K562 (cell line): ENCODE measurements around the gene CNPY4. TPM values are rescaled to one million over a fixed set of nuclear protein-coding genes. Genes with fewer than 3 reads are reported as not detected.

Source experiments
- CREB1 ChIP-seq, 2 experiments: sonication (generic) in 1 of 2; formaldehyde crosslinking in 1 of 2; IDR thresholded peaks; 2 replicates each; pipeline versions ENCODE4 v1.6.1 to v1.8.0; 2012 to 2022; ENCODE audit warnings: inconsistent platforms in 1 of 2, mild to moderate bottlenecking in 1 of 2, missing genetic modification reagents in 1 of 2, moderate library complexity in 1 of 2
- FOXP4 ChIP-seq: sonication (generic); formaldehyde crosslinking; IDR thresholded peaks from 2 replicates; pipeline ENCODE4 v1.8.0; 2022; ENCODE audit warnings: mild to moderate bottlenecking, missing genetic modification reagents, borderline replicate concordance
- GTF2F1 ChIP-seq: IDR thresholded peaks from 2 replicates; pipeline ENCODE4 v1.6.1; 2011; ENCODE audit warnings: low read depth, low read length, improper control_type of control experiment
- KDM1A ChIP-seq, 2 experiments: fragments of 450-650 bp; IDR thresholded peaks; 2 replicates each; pipeline ENCODE4 v1.6.1; 2016; ENCODE audit warnings: mild to moderate bottlenecking in 2 of 2
- KDM5B ChIP-seq: fragments of 200-600 bp; sonication (generic); IDR thresholded peaks from 2 replicates; pipeline ENCODE4 v1.6.1; 2012; ENCODE audit warnings: low read depth, mild to moderate bottlenecking, moderate library complexity, low read length, control low read depth, inconsistent platforms; ENCODE audit not compliant: insufficient replicate concordance
- MAFG ChIP-seq: fragments of 450-650 bp; conservative IDR thresholded peaks from 2 replicates; pipeline ENCODE4 v1.6.1; 2016; ENCODE audit warnings: missing genetic modification characterization, missing compliant biosample characterization
- MBD2 ChIP-seq: sonication (generic); IDR thresholded peaks from 2 replicates; pipeline ENCODE4 v1.6.1; 2016; ENCODE audit warnings: low read depth, borderline replicate concordance
- MEF2A ChIP-seq: IDR thresholded peaks from 2 replicates; pipeline ENCODE4 v1.6.1; 2011; ENCODE audit warnings: low read depth, mild to moderate bottlenecking, low read length, moderate library complexity; ENCODE audit not compliant: control insufficient read depth
- MNT ChIP-seq, 2 experiments: fragments of 450-650 bp; conservative IDR thresholded peaks; 2 replicates each; pipeline ENCODE4 v1.6.1; 2017; ENCODE audit warnings: mild to moderate bottlenecking in 2 of 2, moderate library complexity in 2 of 2
- NEUROD1 ChIP-seq: fragments of 150-350 bp; IDR thresholded peaks from 2 replicates; pipeline ENCODE4 v1.6.1; 2014; ENCODE audit warnings: borderline replicate concordance, low read length, low read depth; ENCODE audit not compliant: partially characterized antibody
- NR1H2 ChIP-seq: sonication (generic); formaldehyde crosslinking; IDR thresholded peaks from 2 replicates; pipeline ENCODE4 v1.4.0; 2020; ENCODE audit warnings: mild to moderate bottlenecking, missing genetic modification reagents
- TEAD2 ChIP-seq: fragments of 450-650 bp; IDR thresholded peaks from 2 replicates; pipeline ENCODE4 v1.6.1; 2016; ENCODE audit warnings: missing genetic modification characterization, control low read depth, missing compliant biosample characterization
- ZNF431 ChIP-seq: sonication (generic); formaldehyde crosslinking; IDR thresholded peaks from 2 replicates; pipeline ENCODE4 v1.8.0; 2022; ENCODE audit warnings: mild to moderate bottlenecking, missing genetic modification reagents
- ZSCAN29 ChIP-seq: fragments of 450-650 bp; IDR thresholded peaks from 2 replicates; pipeline ENCODE4 v1.6.1; 2017
- polyA plus RNA-seq, 8 experiments: library from polyadenylated mRNA; depleted of rRNA in 4 of 8; stranded (reverse) in 5 of 8; unstranded in 3 of 8; fragments of >200 nt; fragmentation: Nextera tagmentation in 2 of 8; fragmentation: Illumina TruSeq in 1 of 8; extraction: Ambion mirVana in 2 of 8; extraction: Trizol in 1 of 8; gene quantifications; 2 replicates each; pipeline versions ENCODE4 v1.2.1 to v1.2.3, GENCODE V29; 2011 to 2014; ENCODE audit warnings: inconsistent platforms in 1 of 8, missing spikeins in 1 of 8
- total RNA-seq, 7 experiments: library from RNA; depleted of rRNA in 6 of 7; stranded (reverse); fragments of >200 nt in 6 of 7; fragmentation: Illumina TruSeq in 2 of 7; extraction: Trizol in 2 of 7; gene quantifications; 2 replicates each; pipeline versions ENCODE4 v1.2.1 to v1.2.3, GENCODE V29; 2011 to 2021; ENCODE audit warnings: low replicate concordance in 1 of 7
- TF ChIP-seq, protein P1 (sequence below): fragments of 450-650 bp; formaldehyde crosslinking; conservative IDR thresholded peaks from 2 replicates; pipeline ENCODE4 v1.4.0; 2022; ENCODE audit warnings: mild to moderate bottlenecking, missing genetic modification characterization
- TF ChIP-seq, protein P2 (sequence below): fragments of 450-650 bp; formaldehyde crosslinking; IDR thresholded peaks from 2 replicates; pipeline ENCODE4 v1.4.0; 2022; ENCODE audit warnings: missing genetic modification characterization
- TF ChIP-seq, protein P3 (sequence below), 2 experiments: fragments of 450-650 bp in 1 of 2; IDR thresholded peaks; 2 replicates each; pipeline ENCODE4 v1.6.1; 2011 to 2017; ENCODE audit warnings: low read depth in 2 of 2, antibody characterized with exemption in 1 of 2, borderline replicate concordance in 1 of 2, low read length in 1 of 2, mild to moderate bottlenecking in 1 of 2, mixed read lengths in 1 of 2; ENCODE audit not compliant: control insufficient read depth in 1 of 2

The CNPY4 gene
- total and polyA plus RNA-seq, 9 of the 15 experiments (the other 6 are each of a cell fraction or from before 2014, with no cell fraction given), result 1.9 to 11.2 (median 7.0) TPM

- no peak for TF ChIP-seq MAFG
- peak; percentile 39 for TF ChIP-seq KDM5B
- TF ChIP-seq MEF2A, result no peak
- TF ChIP-seq GTF2F1, result no peak
- TF ChIP-seq, protein P1, sequence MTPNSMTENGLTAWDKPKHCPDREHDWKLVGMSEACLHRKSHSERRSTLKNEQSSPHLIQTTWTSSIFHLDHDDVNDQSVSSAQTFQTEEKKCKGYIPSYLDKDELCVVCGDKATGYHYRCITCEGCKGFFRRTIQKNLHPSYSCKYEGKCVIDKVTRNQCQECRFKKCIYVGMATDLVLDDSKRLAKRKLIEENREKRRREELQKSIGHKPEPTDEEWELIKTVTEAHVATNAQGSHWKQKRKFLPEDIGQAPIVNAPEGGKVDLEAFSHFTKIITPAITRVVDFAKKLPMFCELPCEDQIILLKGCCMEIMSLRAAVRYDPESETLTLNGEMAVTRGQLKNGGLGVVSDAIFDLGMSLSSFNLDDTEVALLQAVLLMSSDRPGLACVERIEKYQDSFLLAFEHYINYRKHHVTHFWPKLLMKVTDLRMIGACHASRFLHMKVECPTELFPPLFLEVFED (CRISPR knock-in tag), result peak; percentile 64; the same call in 1 of the 2 replicates
- peak; percentile 100 for TF ChIP-seq MNT (conservative IDR thresholded peaks at IDR 0.05)
- no peak for TF ChIP-seq KDM1A (IDR thresholded peaks at IDR 0.05)
- TF ChIP-seq FOXP4 (CRISPR knock-in tag), result no peak; the same call in 1 of the 2 replicates
- TF ChIP-seq ZNF431 (CRISPR knock-in tag), result 0 out of 2 replicates have a peak, but pooled peaks have one; percentile 11
- TF ChIP-seq MBD2, result peak; percentile 34; the same call in 1 of the 2 replicates
- TF ChIP-seq TEAD2 (tag), result peak; percentile 41; the same call in 1 of the 2 replicates
- TF ChIP-seq ZSCAN29, result no peak
- TF ChIP-seq, protein P2, sequence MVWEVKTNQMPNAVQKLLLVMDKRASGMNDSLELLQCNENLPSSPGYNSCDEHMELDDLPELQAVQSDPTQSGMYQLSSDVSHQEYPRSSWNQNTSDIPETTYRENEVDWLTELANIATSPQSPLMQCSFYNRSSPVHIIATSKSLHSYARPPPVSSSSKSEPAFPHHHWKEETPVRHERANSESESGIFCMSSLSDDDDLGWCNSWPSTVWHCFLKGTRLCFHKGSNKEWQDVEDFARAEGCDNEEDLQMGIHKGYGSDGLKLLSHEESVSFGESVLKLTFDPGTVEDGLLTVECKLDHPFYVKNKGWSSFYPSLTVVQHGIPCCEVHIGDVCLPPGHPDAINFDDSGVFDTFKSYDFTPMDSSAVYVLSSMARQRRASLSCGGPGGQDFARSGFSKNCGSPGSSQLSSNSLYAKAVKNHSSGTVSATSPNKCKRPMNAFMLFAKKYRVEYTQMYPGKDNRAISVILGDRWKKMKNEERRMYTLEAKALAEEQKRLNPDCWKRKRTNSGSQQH (CRISPR knock-in tag), result peak; percentile 74; the same call in 1 of the 2 replicates
- peak; percentile 86 for TF ChIP-seq CREB1 (IDR thresholded peaks at IDR 0.05)
- peak; percentile 86 for TF ChIP-seq CREB1 (CRISPR knock-in tag; IDR thresholded peaks at IDR 0.05)
- TF ChIP-seq NR1H2 (CRISPR knock-in tag), result no peak
- TF ChIP-seq, protein P3, sequence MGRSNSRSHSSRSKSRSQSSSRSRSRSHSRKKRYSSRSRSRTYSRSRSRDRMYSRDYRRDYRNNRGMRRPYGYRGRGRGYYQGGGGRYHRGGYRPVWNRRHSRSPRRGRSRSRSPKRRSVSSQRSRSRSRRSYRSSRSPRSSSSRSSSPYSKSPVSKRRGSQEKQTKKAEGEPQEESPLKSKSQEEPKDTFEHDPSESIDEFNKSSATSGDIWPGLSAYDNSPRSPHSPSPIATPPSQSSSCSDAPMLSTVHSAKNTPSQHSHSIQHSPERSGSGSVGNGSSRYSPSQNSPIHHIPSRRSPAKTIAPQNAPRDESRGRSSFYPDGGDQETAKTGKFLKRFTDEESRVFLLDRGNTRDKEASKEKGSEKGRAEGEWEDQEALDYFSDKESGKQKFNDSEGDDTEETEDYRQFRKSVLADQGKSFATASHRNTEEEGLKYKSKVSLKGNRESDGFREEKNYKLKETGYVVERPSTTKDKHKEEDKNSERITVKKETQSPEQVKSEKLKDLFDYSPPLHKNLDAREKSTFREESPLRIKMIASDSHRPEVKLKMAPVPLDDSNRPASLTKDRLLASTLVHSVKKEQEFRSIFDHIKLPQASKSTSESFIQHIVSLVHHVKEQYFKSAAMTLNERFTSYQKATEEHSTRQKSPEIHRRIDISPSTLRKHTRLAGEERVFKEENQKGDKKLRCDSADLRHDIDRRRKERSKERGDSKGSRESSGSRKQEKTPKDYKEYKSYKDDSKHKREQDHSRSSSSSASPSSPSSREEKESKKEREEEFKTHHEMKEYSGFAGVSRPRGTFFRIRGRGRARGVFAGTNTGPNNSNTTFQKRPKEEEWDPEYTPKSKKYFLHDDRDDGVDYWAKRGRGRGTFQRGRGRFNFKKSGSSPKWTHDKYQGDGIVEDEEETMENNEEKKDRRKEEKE (IDR thresholded peaks at IDR 0.05; ENCODE audit: borderline replicate concordance in 1 of 2, control insufficient read depth in 1 of 2, low read depth in 2 of 2, low read length in 1 of 2), result 0 out of 4 replicates have a peak, but pooled peaks of 1 of the 2 experiments have one; percentile 79
- TF ChIP-seq NEUROD1, result peak; percentile 49
These were observed 18.9 kb upstream of the CNPY4 start (continued) for GRCh38 chr7:100100420-100101015.
